ENCODE data around the gene COLEC11.
"Not testable (repeated sequence)": the region's sequence is repeated elsewhere in the genome, so short reads cannot be mapped to it uniquely, and the experiment has no call there.

Gene COLEC11

GRCh38 chr2:3575534-3576262 lies 19.2 kb upstream of the COLEC11 start:
- peak; percentile 67 to 77 for DNase-seq
- no peak for TF ChIP-seq POLR2A (IDR thresholded peaks at IDR 0.05; ENCODE audit: low read length)
- TF ChIP-seq GATA1 (IDR thresholded peaks at IDR 0.05; ENCODE audit: low read depth, low read length), result no peak

GRCh38 chr2:3576263-3576630 lies 18.7 kb upstream of the COLEC11 start:
- not testable (repeated sequence) for DNase-seq

GRCh38 chr2:3578987-3579386 lies 15.9 kb upstream of the COLEC11 start:
- TF ChIP-seq POLR2A (IDR thresholded peaks at IDR 0.05; ENCODE audit: low read length) (no peak), GATA1 (IDR thresholded peaks at IDR 0.05; ENCODE audit: low read depth, low read length) (no peak)
- DNase-seq, result no peak

- no peak for DNase-seq
- TF ChIP-seq POLR2A (IDR thresholded peaks at IDR 0.05; ENCODE audit: low read length), result no peak
- no peak for TF ChIP-seq GATA1 (IDR thresholded peaks at IDR 0.05; ENCODE audit: low read depth, low read length)
These were observed 14.5 kb upstream of the COLEC11 start for GRCh38 chr2:3580449-3580848.

- TF ChIP-seq GATA1 (IDR thresholded peaks at IDR 0.05; ENCODE audit: low read depth, low read length), result no peak
- TF ChIP-seq POLR2A (IDR thresholded peaks at IDR 0.05; ENCODE audit: low read length), result no peak
- peak in 1 of 2 experiments; percentile 23 for DNase-seq
These were observed 13.3 kb upstream of the COLEC11 start for GRCh38 chr2:3581367-3582262.

GRCh38 chr2:3584076-3584475 lies 10.8 kb upstream of the COLEC11 start:
- DNase-seq, result no peak
- TF ChIP-seq POLR2A (IDR thresholded peaks at IDR 0.05; ENCODE audit: low read length), result no peak
- no peak for TF ChIP-seq GATA1 (IDR thresholded peaks at IDR 0.05; ENCODE audit: low read depth, low read length)

- TF ChIP-seq POLR2A (IDR thresholded peaks at IDR 0.05; ENCODE audit: low read length) (no peak), GATA1 (IDR thresholded peaks at IDR 0.05; ENCODE audit: low read depth, low read length) (no peak)
- DNase-seq, result peak in 1 of 2 experiments; percentile 26
These were observed 10.2 kb upstream of the COLEC11 start for GRCh38 chr2:3584608-3585260.

- peak; percentile 64 to 67 for DNase-seq
- TF ChIP-seq GATA1 (IDR thresholded peaks at IDR 0.05; ENCODE audit: low read depth, low read length) (no peak), POLR2A (IDR thresholded peaks at IDR 0.05; ENCODE audit: low read length) (no peak)
These were observed 9.4 kb upstream of the COLEC11 start for GRCh38 chr2:3585261-3586109.

- DNase-seq, result no peak
- TF ChIP-seq POLR2A (IDR thresholded peaks at IDR 0.05; ENCODE audit: low read length) (no peak), GATA1 (IDR thresholded peaks at IDR 0.05; ENCODE audit: low read depth, low read length) (no peak)
These were observed 8.7 kb upstream of the COLEC11 start for GRCh38 chr2:3586220-3586619.

- DNase-seq, result no peak
These were observed 7.9 kb upstream of the COLEC11 start for GRCh38 chr2:3587021-3587420.

GRCh38 chr2:3587432-3587831 lies 7.5 kb upstream of the COLEC11 start:
- no peak for TF ChIP-seq POLR2A (IDR thresholded peaks at IDR 0.05; ENCODE audit: low read length)

More at GRCh38 chr2:3587021-3587420, 7.9 kb upstream of the COLEC11 start:
- no peak for TF ChIP-seq GATA1 (IDR thresholded peaks at IDR 0.05; ENCODE audit: low read depth, low read length)

GRCh38 chr2:3588084-3588483 lies 6.8 kb upstream of the COLEC11 start:
- DNase-seq, result no peak
- TF ChIP-seq GATA1 (IDR thresholded peaks at IDR 0.05; ENCODE audit: low read depth, low read length), result no peak
- TF ChIP-seq POLR2A (IDR thresholded peaks at IDR 0.05; ENCODE audit: low read length), result no peak

More at GRCh38 chr2:3587432-3587831, 7.5 kb upstream of the COLEC11 start:
- DNase-seq, result peak; percentile 82 to 85

GRCh38 chr2:3589086-3589485 lies 5.8 kb upstream of the COLEC11 start:
- TF ChIP-seq POLR2A (IDR thresholded peaks at IDR 0.05; ENCODE audit: low read length) (no peak), GATA1 (IDR thresholded peaks at IDR 0.05; ENCODE audit: low read depth, low read length) (no peak)
- no peak for DNase-seq

Measured in erythroblast (primary cell).